Stomach (tissue), 4 donors: ENCODE data around the gene DNAH17.

ENCODE experiments used
- POLR2A ChIP-seq, 4 donors: fragments of 450-650 bp; IDR thresholded peaks; one replicate each; pipeline ENCODE4 v1.6.1; 2016; ENCODE audit warnings: antibody characterized with exemption in 4 of 4, control low read depth in 2 of 4, mild to moderate bottlenecking in 1 of 4, moderate library complexity in 1 of 4
- POLR2AphosphoS5 ChIP-seq, 3 donors: sonication (generic); formaldehyde crosslinking; IDR thresholded peaks; one replicate each; pipeline ENCODE4 v1.6.1; 2016; ENCODE audit warnings: antibody characterized with exemption in 3 of 3
- TF ChIP-seq, protein P1 (sequence below), 7 experiments: fragments of 450-650 bp in 4 of 7; fragments of 200-600 bp in 3 of 7; sonication (generic) in 3 of 7; IDR thresholded peaks; one replicate each; pipeline ENCODE4 v1.5.1; 2016 to 2019; ENCODE audit warnings: antibody characterized with exemption in 7 of 7, control low read depth in 2 of 7, mild to moderate bottlenecking in 1 of 7

DNA sequence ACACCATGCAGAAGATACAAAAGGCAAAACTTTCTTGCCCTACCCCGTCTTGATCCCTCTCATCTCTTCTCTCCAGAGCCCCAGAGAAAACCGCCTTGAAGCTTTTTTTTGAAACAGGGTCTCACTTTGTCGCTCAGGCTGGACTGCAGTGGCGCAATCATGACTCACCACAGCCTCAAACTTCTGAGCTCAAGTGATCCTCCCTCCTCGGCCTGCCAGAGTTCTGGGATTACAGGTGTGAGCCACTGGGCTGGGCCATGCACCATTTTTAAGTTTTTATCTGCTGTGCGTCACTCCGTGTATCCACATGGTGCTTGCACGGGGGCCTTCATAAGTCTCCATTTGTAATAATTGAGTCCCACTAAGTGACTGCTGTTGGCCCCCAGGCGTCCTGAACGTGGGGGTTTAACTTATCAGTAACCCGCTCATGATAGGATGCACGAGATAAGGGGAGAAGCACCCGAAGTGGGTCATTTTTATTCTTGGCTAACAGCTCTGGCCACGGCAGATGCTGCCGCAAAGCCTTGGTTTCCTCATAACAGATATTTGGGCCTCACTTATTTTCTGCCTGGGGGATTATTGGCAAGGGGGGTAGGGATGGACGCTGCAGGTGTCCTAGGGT is 8.6 kb downstream of the DNAH17 start:
- TF ChIP-seq, protein P1, sequence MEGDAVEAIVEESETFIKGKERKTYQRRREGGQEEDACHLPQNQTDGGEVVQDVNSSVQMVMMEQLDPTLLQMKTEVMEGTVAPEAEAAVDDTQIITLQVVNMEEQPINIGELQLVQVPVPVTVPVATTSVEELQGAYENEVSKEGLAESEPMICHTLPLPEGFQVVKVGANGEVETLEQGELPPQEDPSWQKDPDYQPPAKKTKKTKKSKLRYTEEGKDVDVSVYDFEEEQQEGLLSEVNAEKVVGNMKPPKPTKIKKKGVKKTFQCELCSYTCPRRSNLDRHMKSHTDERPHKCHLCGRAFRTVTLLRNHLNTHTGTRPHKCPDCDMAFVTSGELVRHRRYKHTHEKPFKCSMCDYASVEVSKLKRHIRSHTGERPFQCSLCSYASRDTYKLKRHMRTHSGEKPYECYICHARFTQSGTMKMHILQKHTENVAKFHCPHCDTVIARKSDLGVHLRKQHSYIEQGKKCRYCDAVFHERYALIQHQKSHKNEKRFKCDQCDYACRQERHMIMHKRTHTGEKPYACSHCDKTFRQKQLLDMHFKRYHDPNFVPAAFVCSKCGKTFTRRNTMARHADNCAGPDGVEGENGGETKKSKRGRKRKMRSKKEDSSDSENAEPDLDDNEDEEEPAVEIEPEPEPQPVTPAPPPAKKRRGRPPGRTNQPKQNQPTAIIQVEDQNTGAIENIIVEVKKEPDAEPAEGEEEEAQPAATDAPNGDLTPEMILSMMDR (IDR thresholded peaks at IDR 0.05) = no peak
- TF ChIP-seq POLR2A (IDR thresholded peaks at IDR 0.05) (no peak), POLR2AphosphoS5 (IDR thresholded peaks at IDR 0.05) (no peak)
